Suppressor macrophage treated with lipopolysaccharide for 4 hours (primary cell): ENCODE measurements around the gene STIMATE.

ENCODE experiments used
- DNase-seq: peaks from one replicate; pipeline ENCODE4 v3.0.0-alpha.2; 2020

STIMATE gene

GRCh38 chr3:52810923-52811322, 86.4 kb downstream of the STIMATE start:
- no peak for DNase-seq

GRCh38 chr3:52809662-52810377, 87.5 kb downstream of the STIMATE start:
- DNase-seq = no peak

DNA sequence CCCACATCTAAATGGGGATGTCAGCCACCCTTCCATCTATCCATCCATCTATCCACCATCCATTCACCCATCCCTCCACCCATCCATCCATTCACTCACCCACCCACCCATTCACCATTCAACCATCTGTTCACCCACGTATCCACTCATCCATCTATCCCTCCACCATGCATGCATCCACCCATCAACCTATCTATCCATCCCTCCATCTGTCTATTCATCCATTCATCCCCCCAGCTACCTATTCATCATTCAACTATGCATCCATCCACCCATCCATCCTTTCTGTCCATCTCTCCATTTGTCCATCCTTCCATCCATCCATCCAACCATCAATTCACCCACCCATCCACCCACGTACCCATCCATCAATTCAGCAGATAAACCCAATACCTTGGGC, 88.2 kb downstream of the STIMATE start:
- DNase-seq = no peak

GRCh38 chr3:52805270-52806039, 91.9 kb downstream of the STIMATE start:
- DNase-seq = no peak

DNA sequence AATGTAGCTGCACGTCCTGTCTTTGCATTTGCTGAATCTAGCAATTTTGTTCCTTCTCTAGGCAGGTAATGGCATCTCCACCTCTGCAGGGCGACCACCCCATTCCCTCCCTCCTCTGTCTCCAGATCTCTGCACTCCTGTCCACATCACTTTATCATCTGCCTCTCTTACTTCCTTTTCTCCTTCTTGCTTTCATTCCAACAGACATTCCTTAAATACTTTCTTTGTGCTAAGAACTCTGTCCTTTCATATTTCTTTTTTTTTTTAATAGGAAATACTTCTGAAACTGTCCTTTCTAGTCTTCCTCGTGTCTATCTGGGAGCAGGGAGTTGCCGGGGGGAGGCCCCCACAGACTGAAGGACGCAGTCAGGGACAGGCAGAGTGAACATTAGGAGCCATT, 95.5 kb downstream of the STIMATE start:
- DNase-seq = no peak

GRCh38 chr3:52800079-52800478, 97.3 kb downstream of the STIMATE start:
- no peak for DNase-seq

DNA sequence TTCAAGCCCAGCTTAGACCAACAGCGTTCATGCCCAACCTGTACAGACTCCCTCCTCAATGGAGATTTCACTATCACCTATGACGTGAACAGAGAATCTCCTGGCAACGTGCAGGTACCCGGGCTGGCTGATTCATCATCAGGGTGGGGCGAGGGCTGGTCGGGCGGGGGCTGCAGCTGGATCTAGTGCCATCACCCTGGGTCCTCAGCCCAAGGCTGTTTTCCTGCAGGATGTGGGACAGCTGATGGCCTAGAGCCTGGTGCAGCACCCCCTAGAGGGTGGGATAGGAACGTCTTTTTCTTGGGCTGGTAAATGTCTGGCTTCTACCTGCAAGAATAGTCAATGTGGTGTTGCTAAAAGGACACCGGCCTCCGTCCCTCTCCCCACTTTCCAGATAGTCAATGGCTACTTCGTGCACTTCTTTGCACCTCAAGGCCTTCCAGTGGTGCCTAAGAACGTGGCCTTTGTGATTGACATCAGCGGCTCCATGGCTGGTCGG, 98.3 kb downstream of the STIMATE start:
- peak; percentile 53 for DNase-seq

GRCh38 chr3:52798376-52798977, 98.9 kb downstream of the STIMATE start:
- no peak for DNase-seq

DNA sequence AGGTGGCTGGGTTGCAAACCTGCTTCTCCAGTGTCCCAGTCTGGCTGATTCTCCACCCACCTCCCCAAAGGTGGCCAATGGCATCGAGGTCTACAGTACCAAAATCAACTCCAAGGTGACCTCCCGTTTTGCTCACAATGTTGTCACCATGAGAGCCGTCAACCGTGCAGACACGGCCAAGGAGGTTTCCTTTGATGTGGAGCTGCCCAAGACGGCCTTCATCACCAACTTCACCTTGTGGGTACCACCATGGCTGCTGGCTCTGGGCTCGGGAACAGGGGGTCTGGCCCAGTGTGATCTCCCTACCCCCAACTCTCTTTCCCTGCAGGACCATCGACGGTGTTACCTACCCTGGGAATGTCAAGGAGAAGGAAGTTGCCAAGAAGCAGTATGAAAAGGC, 100.9 kb downstream of the STIMATE start:
- no peak for DNase-seq

- no peak for DNase-seq
These were observed 101.9 kb downstream of the STIMATE start for GRCh38 chr3:52795298-52795900.

GRCh38 chr3:52794612-52795099, 102.7 kb downstream of the STIMATE start, which contains the start of gene ITIH3:
ITIH3 (plus strand) TSS chr3:52794796; CDS start chr3:52794804, 8 bp downstream.
- no peak for DNase-seq

DNA sequence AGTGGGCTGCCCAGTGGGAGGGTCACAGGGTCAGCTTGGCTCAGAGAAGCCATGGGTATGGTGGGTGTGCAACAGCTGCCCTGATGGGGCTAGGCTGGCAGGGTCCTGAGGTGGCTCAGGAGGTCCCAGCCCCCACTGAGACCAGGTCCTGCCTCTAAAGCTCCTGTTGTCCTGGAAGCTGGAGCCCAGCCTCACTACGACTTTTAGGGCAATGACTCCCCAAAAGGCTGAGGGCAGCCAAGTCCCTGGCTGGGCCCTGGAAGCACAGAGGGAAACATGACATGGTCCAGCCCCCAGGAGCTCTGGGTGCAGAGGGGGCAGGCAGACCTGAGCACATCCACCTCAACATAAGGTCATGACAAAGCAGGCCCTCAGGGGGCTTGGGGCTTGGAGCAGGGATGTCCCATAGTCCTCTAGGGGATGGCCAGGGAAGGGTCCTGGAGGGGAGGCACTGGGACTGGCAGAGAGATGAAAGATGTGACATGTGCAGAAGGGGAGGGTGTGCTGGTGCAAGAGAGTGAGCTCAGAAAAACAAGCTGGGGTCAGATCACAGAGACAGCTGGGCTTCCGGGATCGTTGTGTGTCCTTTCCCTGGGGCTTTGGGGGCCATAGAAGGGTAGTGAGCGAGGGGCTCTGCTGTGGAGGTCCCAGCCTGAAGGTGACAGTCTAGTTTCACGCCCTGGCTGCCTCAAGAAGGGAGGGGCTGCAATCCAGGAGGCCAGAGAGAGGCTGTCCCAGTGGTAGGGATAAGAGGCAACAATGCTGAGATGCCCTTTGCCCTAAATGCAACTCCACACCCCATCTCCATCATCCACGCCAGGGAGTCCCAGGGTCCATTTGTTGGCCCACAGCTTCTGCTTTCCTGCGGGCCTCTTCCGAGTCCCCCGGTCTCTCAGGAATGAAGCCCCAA, 103.4 kb downstream of the STIMATE start:
- DNase-seq = no peak

GRCh38 chr3:52792961-52793695, 104.2 kb downstream of the STIMATE start:
- DNase-seq = peak; percentile 16

GRCh38 chr3:52792413-52792812, 104.9 kb downstream of the STIMATE start:
- no peak for DNase-seq

GRCh38 chr3:52791928-52792327, 105.4 kb downstream of the STIMATE start:
- DNase-seq = no peak

DNA sequence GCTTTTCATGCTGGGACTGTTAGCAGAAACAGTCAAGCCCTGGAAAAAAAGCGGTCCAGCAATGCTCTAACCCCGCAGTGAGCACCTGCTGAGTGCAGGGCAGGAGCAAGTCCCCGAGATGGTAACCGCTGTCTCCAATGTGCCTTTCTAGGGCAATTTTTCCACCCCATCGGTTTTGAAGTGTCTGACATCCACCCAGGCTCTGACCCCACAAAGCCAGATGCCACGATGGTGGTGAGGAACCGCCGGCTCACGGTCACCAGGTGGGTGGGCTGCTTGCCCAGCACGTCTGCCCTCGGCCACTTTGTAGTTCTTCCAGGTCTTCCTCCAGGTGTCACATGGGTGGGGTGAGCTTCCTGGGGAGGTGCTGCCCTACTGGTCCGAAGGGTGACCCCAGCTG, 106.0 kb downstream of the STIMATE start:
- no peak for DNase-seq

- DNase-seq = no peak
These were observed 106.6 kb downstream of the STIMATE start for GRCh38 chr3:52790741-52791140.

DNA sequence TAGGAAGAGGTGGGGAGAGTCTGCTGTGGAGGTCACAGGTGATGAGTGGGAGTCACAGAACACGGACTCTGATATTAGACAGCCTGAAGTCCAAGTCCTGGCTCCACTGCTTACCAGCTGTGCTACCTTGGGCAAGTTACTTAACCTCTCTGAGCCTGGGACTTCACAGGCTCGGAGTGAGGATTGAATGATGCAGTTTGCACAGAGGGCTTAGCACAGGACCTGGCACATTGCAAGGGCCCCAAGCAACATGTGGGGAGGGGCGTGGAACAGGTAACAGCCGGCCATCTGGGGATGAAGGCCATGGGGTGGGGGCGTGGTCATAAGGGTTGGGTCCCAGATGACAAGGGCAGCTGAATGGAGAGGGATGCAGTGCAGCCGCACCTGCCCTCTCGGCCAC, 107.0 kb downstream of the STIMATE start:
- DNase-seq = no peak

DNA sequence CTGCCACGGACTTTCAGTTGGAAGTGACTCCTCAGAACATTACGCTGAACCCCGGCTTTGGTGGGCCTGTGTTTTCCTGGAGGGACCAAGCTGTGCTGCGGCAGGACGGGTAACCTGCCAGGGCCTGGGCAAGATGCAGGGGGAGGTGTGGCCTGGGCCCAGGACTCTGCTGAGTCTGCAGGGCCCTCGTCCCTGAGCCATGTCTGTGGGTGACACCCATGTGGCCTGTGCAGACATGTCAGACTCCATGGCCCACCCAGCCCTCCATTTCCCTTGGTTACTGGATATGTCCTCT, 107.7 kb downstream of the STIMATE start:
- DNase-seq = no peak

- no peak for DNase-seq
These were observed 108.2 kb downstream of the STIMATE start for GRCh38 chr3:52788890-52789745.
